Fibroblast of lung (primary cell): ENCODE measurements around the gene FTO. TPM values are rescaled to one million over a fixed set of nuclear protein-coding genes. Genes with fewer than 3 reads are reported as not detected.

Experiments
- DNase-seq, 2 donors: peaks; one replicate each; pipeline versions ENCODE4 v3.0.0 to v3.0.0-alpha.2; 2010; ENCODE audit warnings: low read depth in 2 of 2
- H2AFZ ChIP-seq: 2 replicates; pipeline ENCODE4 v1.5.1; 2012; ENCODE audit warnings: low read length, control low read depth, inconsistent platforms
- H3K27ac ChIP-seq: 2 replicates; pipeline ENCODE4 v1.5.1; 2011; ENCODE audit warnings: low read length, control low read depth; ENCODE audit not compliant: insufficient read depth
- H3K27me3 ChIP-seq: 2 replicates; pipeline ENCODE4 v1.5.1; 2011; ENCODE audit warnings: mild to moderate bottlenecking, low read length; ENCODE audit not compliant: control insufficient read depth, insufficient read depth
- H3K36me3 ChIP-seq: 2 replicates; pipeline ENCODE4 v1.5.1; 2011; ENCODE audit warnings: low read length; ENCODE audit not compliant: control insufficient read depth, insufficient read depth
- H3K4me1 ChIP-seq: 2 replicates; pipeline ENCODE4 v1.5.1; 2011; ENCODE audit warnings: low read length; ENCODE audit not compliant: control insufficient read depth, insufficient read depth; ENCODE audit errors: extremely low read depth
- H3K4me2 ChIP-seq: 2 replicates; pipeline ENCODE4 v1.5.1; 2011; ENCODE audit warnings: low read length, control low read depth; ENCODE audit not compliant: insufficient read depth; ENCODE audit errors: extremely low read depth
- H3K4me3 ChIP-seq, 4 experiments: fragments of 200-600 bp in 1 of 4; sonication (generic) in 1 of 4; replicated peaks in 1 of 4; 2 replicates each; pipeline ENCODE4 v1.5.1; 2011 to 2016; ENCODE audit warnings: low read length in 4 of 4, low read depth in 3 of 4, mild to moderate bottlenecking in 3 of 4, control low read depth in 2 of 4, inconsistent platforms in 1 of 4, mixed read lengths in 1 of 4; ENCODE audit not compliant: insufficient read depth in 1 of 4; ENCODE audit errors: control extremely low read depth in 1 of 4
- H3K79me2 ChIP-seq: 2 replicates; pipeline ENCODE4 v1.5.1; 2012; ENCODE audit warnings: mild to moderate bottlenecking, low read length, inconsistent platforms; ENCODE audit not compliant: control insufficient read depth, insufficient read depth
- H3K9ac ChIP-seq: 2 replicates; pipeline ENCODE4 v1.5.1; 2011; ENCODE audit warnings: mild to moderate bottlenecking, low read length, control low read depth; ENCODE audit not compliant: insufficient read depth
- H3K9me3 ChIP-seq: 2 replicates; pipeline ENCODE4 v1.5.1; 2012; ENCODE audit warnings: low read depth, low read length; ENCODE audit not compliant: control insufficient read depth, insufficient read depth
- H4K20me1 ChIP-seq: 2 replicates; pipeline ENCODE4 v1.5.1; 2011; ENCODE audit warnings: low read length; ENCODE audit not compliant: control insufficient read depth, insufficient read depth; ENCODE audit errors: extremely low read depth
- CTCF ChIP-seq, 2 donors: IDR thresholded peaks in 1 of 2; conservative IDR thresholded peaks in 1 of 2; 1 replicate in 1 of 2; 2 replicates in 1 of 2; pipeline ENCODE4 v1.5.1; 2011 to 2012; ENCODE audit warnings: low read length in 2 of 2, control low read depth in 1 of 2, inconsistent platforms in 1 of 2, low read depth in 1 of 2, mild to moderate bottlenecking in 1 of 2
- EZH2 ChIP-seq: IDR thresholded peaks from 2 replicates; pipeline ENCODE4 v1.5.1; 2012; ENCODE audit warnings: low read length, control low read depth, mild to moderate bottlenecking; ENCODE audit errors: missing control alignments
- polyA plus RNA-seq, 2 donors: library from polyadenylated mRNA; depleted of rRNA in 1 of 2; stranded (reverse) in 1 of 2; unstranded in 1 of 2; fragments of >200 nt; gene quantifications; 2 replicates each; pipeline ENCODE4 v1.2.1, GENCODE V29; 2011 to 2012; ENCODE audit warnings: missing spikeins in 1 of 2
- total RNA-seq: library from RNA; depleted of rRNA; stranded (reverse); fragments of >200 nt; gene quantifications from 2 replicates; pipeline ENCODE4 v1.2.1, GENCODE V29; 2014

Gene FTO
- total and polyA plus RNA-seq, 2 donors (not counting 1 experiment from before 2014, with no cell fraction given), result 61.1 to 97.6 TPM

- no peak overlapping the region for H3K9ac ChIP-seq
- no peak overlapping the region for H3K27ac ChIP-seq
- H2AFZ ChIP-seq, result no peak overlapping the region
- DNase-seq, result no peak
- no peaks in the 10 kb centered on the region for H3K9me3 ChIP-seq
- no peaks in the 10 kb centered on the region for H4K20me1 ChIP-seq
- no peaks in the 10 kb centered on the region for H3K79me2 ChIP-seq
- H3K4me3 ChIP-seq, result no peak overlapping the region
- TF ChIP-seq CTCF (conservative IDR thresholded peaks at IDR 0.05 in 1 of 2, IDR thresholded peaks at IDR 0.05 in 1 of 2; ENCODE audit: low read depth in 1 of 2, low read length in 2 of 2) (no peak), EZH2 (no peak)
- H3K4me1 ChIP-seq, result no peaks in the 10 kb centered on the region
- H3K27me3 ChIP-seq, result peaks cover 2% of the 10 kb centered on the region
- H3K4me2 ChIP-seq, result no peak overlapping the region
- no peaks in the 10 kb centered on the region for H3K36me3 ChIP-seq
Observed at GRCh38 chr16:54150861-54151260, 446.9 kb downstream of the FTO start.

- H3K9ac ChIP-seq, result no peak overlapping the region
- no peak for DNase-seq
- H3K27ac ChIP-seq, result no peak overlapping the region
- H3K4me2 ChIP-seq, result no peak overlapping the region
- H3K36me3 ChIP-seq, result no peaks in the 10 kb centered on the region
- H3K79me2 ChIP-seq, result no peaks in the 10 kb centered on the region
- H3K4me3 ChIP-seq, result no peak overlapping the region
- no peaks in the 10 kb centered on the region for H4K20me1 ChIP-seq
- H2AFZ ChIP-seq, result no peak overlapping the region
- H3K4me1 ChIP-seq, result no peaks in the 10 kb centered on the region
- no peaks in the 10 kb centered on the region for H3K9me3 ChIP-seq
- TF ChIP-seq CTCF (conservative IDR thresholded peaks at IDR 0.05 in 1 of 2, IDR thresholded peaks at IDR 0.05 in 1 of 2; ENCODE audit: low read depth in 1 of 2, low read length in 2 of 2), result no peak
- no peak for TF ChIP-seq EZH2
- H3K27me3 ChIP-seq, result peaks cover 2% of the 10 kb centered on the region
Observed at GRCh38 chr16:54152362-54153239, 448.6 kb downstream of the FTO start.

- Histone ChIP-seq H3K36me3 (no peaks in the 10 kb centered on the region), H3K4me3 (no peak overlapping the region), H3K27me3 (peaks cover 2% of the 10 kb centered on the region), H3K4me1 (no peaks in the 10 kb centered on the region), H3K4me2 (no peak overlapping the region), H2AFZ (no peak overlapping the region), H3K27ac (no peak overlapping the region), H3K9me3 (no peaks in the 10 kb centered on the region), H3K9ac (no peak overlapping the region), H3K79me2 (no peaks in the 10 kb centered on the region), H4K20me1 (no peaks in the 10 kb centered on the region)
- no peak for TF ChIP-seq EZH2
- TF ChIP-seq CTCF (conservative IDR thresholded peaks at IDR 0.05 in 1 of 2, IDR thresholded peaks at IDR 0.05 in 1 of 2; ENCODE audit: low read depth in 1 of 2, low read length in 2 of 2), result no peak
- DNase-seq, result no peak
Observed at GRCh38 chr16:54153240-54153934, 449.4 kb downstream of the FTO start.
